DND-41 (cell line): ENCODE measurements around the gene GPC3.
"Not testable (repeated sequence)": the region's sequence is repeated elsewhere in the genome, so short reads cannot be mapped to it uniquely, and the experiment has no call there.

Source experiments
- ATAC-seq: fragments of 200-7000 bp; cut with Tn5 transposase; 3 replicates; pipeline ENCODE4 v1.9.1; 2021; ENCODE audit warnings: low read depth; ENCODE audit not compliant: insufficient read depth
- DNase-seq: peaks from one replicate; pipeline ENCODE4 v3.0.0-alpha.2; 2020
- H2AFZ ChIP-seq: 2 replicates; pipeline ENCODE4 v1.6.0; 2012; ENCODE audit warnings: low read depth, low read length
- H3K27ac ChIP-seq: 2 replicates; pipeline ENCODE4 v1.5.1; 2012; ENCODE audit warnings: low read length, inconsistent platforms
- H3K27me3 ChIP-seq: fragments of 200-600 bp; sonication (generic); 2 replicates; pipeline ENCODE4 v1.6.0; 2012; ENCODE audit warnings: low read length, mild to moderate bottlenecking, inconsistent platforms; ENCODE audit not compliant: insufficient read depth, poor library complexity
- H3K36me3 ChIP-seq: 2 replicates; pipeline ENCODE4 v1.5.1; 2012; ENCODE audit warnings: low read length, inconsistent platforms; ENCODE audit not compliant: insufficient read depth
- H3K4me1 ChIP-seq: 2 replicates; pipeline ENCODE4 v1.5.1; 2012; ENCODE audit warnings: mild to moderate bottlenecking, low read length; ENCODE audit not compliant: insufficient read depth
- H3K4me2 ChIP-seq: 2 replicates; pipeline ENCODE4 v1.6.0; 2012; ENCODE audit warnings: mild to moderate bottlenecking, moderate library complexity, low read length, inconsistent platforms; ENCODE audit not compliant: insufficient read depth
- H3K4me3 ChIP-seq, 2 experiments: fragments of 200-600 bp in 1 of 2; shearing (Covaris generic) in 1 of 2; 2 replicates each; pipeline ENCODE4 v1.5.1; 2012 to 2016; ENCODE audit warnings: inconsistent platforms in 2 of 2, low read length in 2 of 2, mild to moderate bottlenecking in 2 of 2, low read depth in 1 of 2, moderate library complexity in 1 of 2
- H3K79me2 ChIP-seq: 2 replicates; pipeline ENCODE4 v1.6.0; 2012; ENCODE audit warnings: low read length, inconsistent platforms; ENCODE audit not compliant: insufficient read depth
- H3K9ac ChIP-seq: 2 replicates; pipeline ENCODE4 v1.6.0; 2012; ENCODE audit warnings: low read depth, mild to moderate bottlenecking, inconsistent platforms, low read length, moderate library complexity
- H3K9me3 ChIP-seq: 2 replicates; pipeline ENCODE4 v1.5.1; 2012; ENCODE audit warnings: low read length, moderate library complexity, mild to moderate bottlenecking, inconsistent platforms; ENCODE audit not compliant: insufficient read depth, severe bottlenecking
- H4K20me1 ChIP-seq: 2 replicates; pipeline ENCODE4 v1.6.0; 2012; ENCODE audit warnings: low read length; ENCODE audit not compliant: insufficient read depth
- CTCF ChIP-seq: IDR thresholded peaks from 2 replicates; pipeline ENCODE4 v1.5.1; 2012; ENCODE audit warnings: borderline replicate concordance, low read length, moderate library complexity, mild to moderate bottlenecking; ENCODE audit not compliant: poor library complexity, severe bottlenecking; ENCODE audit errors: extremely low read depth
- EZH2 ChIP-seq: IDR thresholded peaks from 3 replicates; pipeline ENCODE4 v1.6.1; 2012; ENCODE audit warnings: borderline replicate concordance, low read depth, mild to moderate bottlenecking, moderate library complexity, low read length, inconsistent platforms; ENCODE audit not compliant: severe bottlenecking

Gene GPC3

GRCh38 chrX:134020910-134021309, 35.5 kb upstream of the GPC3 start:
- ATAC-seq = no peak
- no peaks in the 10 kb centered on the region for H3K27me3 ChIP-seq

DNA sequence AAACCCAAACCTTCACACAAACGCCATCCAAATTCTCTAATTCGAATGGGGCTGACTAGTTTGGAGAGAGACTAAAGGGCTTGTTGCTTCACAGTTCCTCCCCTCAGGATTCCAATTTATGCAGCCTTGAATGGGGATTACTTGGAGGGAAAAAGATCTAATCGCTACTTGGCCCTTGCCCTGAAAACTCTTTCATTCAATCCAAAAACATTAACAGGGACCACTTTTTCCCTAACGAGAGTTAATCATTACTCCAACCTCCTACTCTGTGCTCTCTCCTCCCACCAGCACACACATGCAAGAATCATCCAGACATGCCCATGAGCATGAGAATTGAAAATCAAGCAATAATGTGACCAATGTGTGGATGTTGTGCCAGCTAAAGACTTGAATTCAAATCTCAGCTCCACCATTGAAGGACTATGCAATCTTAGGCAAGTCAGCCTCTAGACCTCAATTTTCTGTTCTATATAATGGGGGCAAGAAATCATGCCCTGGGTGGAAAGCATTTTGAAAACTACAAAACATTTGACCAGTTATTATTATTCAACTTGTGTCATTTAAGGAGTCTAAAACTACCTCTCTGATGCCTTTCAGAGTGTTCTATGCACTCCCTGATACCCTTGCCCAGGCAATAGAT, 34.3 kb upstream of the GPC3 start:
- no peak for DNase-seq

More at GRCh38 chrX:134020910-134021309, 35.5 kb upstream of the GPC3 start:
- Histone ChIP-seq H2AFZ (no peak overlapping the region), H4K20me1 (no peaks in the 10 kb centered on the region), H3K9me3 (no peaks in the 10 kb centered on the region), H3K4me3 (no peak overlapping the region), H3K9ac (no peak overlapping the region), H3K4me1 (peaks cover 16% of the 10 kb centered on the region), H3K27ac (no peak overlapping the region), H3K4me2 (no peak overlapping the region), H3K36me3 (no peaks in the 10 kb centered on the region), H3K79me2 (no peaks in the 10 kb centered on the region)
- DNase-seq = no peak
- no peak for TF ChIP-seq CTCF
- no peak for TF ChIP-seq EZH2

GRCh38 chrX:134016309-134016708, 30.9 kb upstream of the GPC3 start:
- H3K36me3 ChIP-seq, H3K9me3 ChIP-seq, H3K79me2 ChIP-seq, H3K4me2 ChIP-seq, H2AFZ ChIP-seq, H3K4me1 ChIP-seq, H3K27me3 ChIP-seq, H3K9ac ChIP-seq, DNase-seq, H4K20me1 ChIP-seq, H3K4me3 ChIP-seq, ATAC-seq, H3K27ac ChIP-seq: not testable (repeated sequence)

More for the DNA sequence above, 34.3 kb upstream of the GPC3 start:
- TF ChIP-seq CTCF (no peak), EZH2 (no peak)
- Histone ChIP-seq H3K27ac (no peak overlapping the region), H2AFZ (no peak overlapping the region), H3K9ac (no peak overlapping the region), H3K79me2 (no peaks in the 10 kb centered on the region), H3K36me3 (no peaks in the 10 kb centered on the region), H3K9me3 (no peaks in the 10 kb centered on the region), H3K27me3 (no peaks in the 10 kb centered on the region), H4K20me1 (no peaks in the 10 kb centered on the region), H3K4me3 (no peak overlapping the region), H3K4me2 (no peak overlapping the region), H3K4me1 (peaks cover 15% of the 10 kb centered on the region)
- ATAC-seq = no peak

DNA sequence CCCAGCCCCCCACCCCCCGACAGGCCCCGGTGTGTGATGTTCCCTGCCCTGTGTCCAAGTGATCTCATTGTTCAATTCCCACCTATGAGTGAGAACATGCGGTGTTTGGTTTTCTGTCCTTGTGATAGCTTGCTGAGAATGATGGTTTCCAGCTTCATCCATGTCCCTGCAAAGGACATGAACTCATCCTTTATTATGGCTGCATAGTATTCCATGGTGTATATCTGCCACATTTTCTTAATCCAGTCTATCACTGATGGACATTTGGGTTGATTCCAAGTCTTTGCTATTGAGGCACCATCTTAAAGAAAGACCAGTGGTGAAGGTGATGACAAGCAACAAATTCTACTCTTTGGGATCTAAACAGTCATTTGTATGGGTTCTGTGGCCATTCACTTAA, 30.1 kb upstream of the GPC3 start:
- H3K4me1 ChIP-seq, H2AFZ ChIP-seq, H3K79me2 ChIP-seq, DNase-seq, H3K36me3 ChIP-seq, H3K27me3 ChIP-seq, H3K27ac ChIP-seq, ATAC-seq, H3K4me2 ChIP-seq, H3K9ac ChIP-seq, H4K20me1 ChIP-seq, H3K4me3 ChIP-seq, H3K9me3 ChIP-seq: not testable (repeated sequence)
